Mucosa of descending colon (tissue), 3 donors: ENCODE measurements around the gene TSHB. TPM values are rescaled to one million over a fixed set of nuclear protein-coding genes. Genes with fewer than 3 reads are reported as not detected.

Source experiments
- ATAC-seq: fragments of 200-7000 bp; cut with Tn5 transposase; one replicate; pipeline ENCODE4 v1.9.1; 2020; ENCODE audit warnings: mild to moderate bottlenecking, moderate library complexity
- DNase-seq, 3 donors: peaks; one replicate each; pipeline ENCODE4 v3.0.0-alpha.2; 2020
- H3K36me3 ChIP-seq: fragments of 200-600 bp; one replicate; pipeline ENCODE4 v1.8.0; 2021; ENCODE audit warnings: low read depth, mild to moderate bottlenecking
- H3K4me1 ChIP-seq: fragments of 200-600 bp; one replicate; pipeline ENCODE4 v1.8.0; 2021; ENCODE audit warnings: low read depth, mild to moderate bottlenecking
- H3K4me3 ChIP-seq: fragments of 200-600 bp; one replicate; pipeline ENCODE4 v1.8.0; 2021; ENCODE audit warnings: mild to moderate bottlenecking
- H3K9me3 ChIP-seq: fragments of 200-600 bp; one replicate; pipeline ENCODE4 v1.8.0; 2021; ENCODE audit warnings: mild to moderate bottlenecking
- CTCF ChIP-seq: fragments of 200-600 bp; IDR thresholded peaks from one replicate; pipeline ENCODE4 v1.8.0; 2022; ENCODE audit warnings: antibody characterized with exemption, mild to moderate bottlenecking
- intact Hi-C, 2 donors: fragments of 100-400 bp; cut with DNase I in 1 of 2; cut with micrococcal nuclease in 1 of 2; formaldehyde crosslinking; loops; one replicate each; pipeline versions ENCODE4 v1.11.0 to v1.11.1; 2022; cut with DNase I, micrococcal nuclease
- total RNA-seq, 3 donors: library from RNA; stranded (reverse); fragmentation: NEBNext Ultra II Directional in 2 of 3; extraction: Animal tissue kit (Norgen Biotek cat#: 25700) in 2 of 3; gene quantifications; one replicate each; pipeline versions ENCODE4 v1.2.1 to v1.2.4, GENCODE V29; 2021 to 2023
- donor health status: DM: no; HTN: no; CAD: no; lungs with moderate emphysema.
- donor health status: DM: no; HTN: no; CAD: no.
- donor health status: DM: no; HTN: yes; CAD: no.

The TSHB gene
- total RNA-seq, 3 donors from 2014 or later, result not detected

- ATAC-seq (no peak), DNase-seq (no peak)
- Histone ChIP-seq H3K4me1 (peaks cover 4% of the 10 kb centered on the region), H3K4me3 (no peak overlapping the region), H3K9me3 (no peaks in the 10 kb centered on the region), H3K36me3 (no peaks in the 10 kb centered on the region)
- intact Hi-C loops, result no loop called here
- no peak for TF ChIP-seq CTCF
These were observed 29.7 kb downstream of the TSHB start for GRCh38 chr1:115059316-115059715.

- intact Hi-C loops, result no loop called here
- no peak for ATAC-seq
- Histone ChIP-seq H3K9me3 (no peaks in the 10 kb centered on the region), H3K36me3 (no peaks in the 10 kb centered on the region), H3K4me1 (peaks cover 4% of the 10 kb centered on the region), H3K4me3 (no peak overlapping the region)
- DNase-seq, result no peak
- no peak for TF ChIP-seq CTCF
These were observed 30.9 kb downstream of the TSHB start for GRCh38 chr1:115060501-115060900.

GRCh38 chr1:115062542-115063004 is 32.9 kb downstream of the TSHB start:
- ATAC-seq, result peak; percentile 93
- no peak overlapping the region for H3K4me3 ChIP-seq
- intact Hi-C loops, result no loop called here
- H3K9me3 ChIP-seq, result no peaks in the 10 kb centered on the region
- no peaks in the 10 kb centered on the region for H3K36me3 ChIP-seq
- no peak for TF ChIP-seq CTCF
- H3K4me1 ChIP-seq, result peaks cover 4% of the 10 kb centered on the region
- DNase-seq, result peak; percentile 68 to 85 (median 69)

- intact Hi-C loops, result no loop called here
- ATAC-seq, result no peak
- peaks cover 4% of the 10 kb centered on the region for H3K4me1 ChIP-seq
- DNase-seq, result no peak
- H3K9me3 ChIP-seq, result no peaks in the 10 kb centered on the region
- H3K4me3 ChIP-seq, result no peak overlapping the region
- no peak for TF ChIP-seq CTCF
- H3K36me3 ChIP-seq, result no peaks in the 10 kb centered on the region
These were observed 33.7 kb downstream of the TSHB start for GRCh38 chr1:115063228-115063901.

GRCh38 chr1:115064461-115064860 is 34.8 kb downstream of the TSHB start:
- DNase-seq (no peak), ATAC-seq (no peak)
- H3K4me1 ChIP-seq, result peaks cover 4% of the 10 kb centered on the region
- no peak for TF ChIP-seq CTCF
- H3K36me3 ChIP-seq, result no peaks in the 10 kb centered on the region
- no peak overlapping the region for H3K4me3 ChIP-seq
- no peaks in the 10 kb centered on the region for H3K9me3 ChIP-seq
- intact Hi-C loops, result no loop called here
